Measurements from ENCODE around the gene ARL2BP.
"Not testable (repeated sequence)": the region's sequence is repeated elsewhere in the genome, so short reads cannot be mapped to it uniquely, and the experiment has no call there.

The ARL2BP gene

DNA sequence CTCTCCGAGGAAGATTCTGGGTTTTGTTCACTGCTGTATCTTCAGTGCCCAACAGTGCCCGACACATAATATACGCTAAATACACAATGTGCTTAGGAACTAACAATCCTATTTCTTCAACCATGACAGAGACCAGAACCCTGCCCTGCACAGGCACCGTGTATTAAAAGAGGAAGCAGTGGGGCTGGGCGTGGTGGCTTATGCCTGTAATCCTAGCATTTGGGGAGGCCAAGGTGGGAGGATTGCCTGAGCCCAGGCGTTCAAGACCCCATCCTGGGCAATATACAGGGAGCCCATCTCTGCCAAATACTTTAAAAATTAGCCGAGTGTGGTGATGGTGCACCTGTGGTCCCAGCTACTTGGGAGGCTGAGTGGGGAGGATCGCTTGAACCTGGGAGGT, 19.3 kb downstream of the ARL2BP start:
- no peak for DNase-seq (ENCODE audit: low read depth)
- TF ChIP-seq, protein P1, sequence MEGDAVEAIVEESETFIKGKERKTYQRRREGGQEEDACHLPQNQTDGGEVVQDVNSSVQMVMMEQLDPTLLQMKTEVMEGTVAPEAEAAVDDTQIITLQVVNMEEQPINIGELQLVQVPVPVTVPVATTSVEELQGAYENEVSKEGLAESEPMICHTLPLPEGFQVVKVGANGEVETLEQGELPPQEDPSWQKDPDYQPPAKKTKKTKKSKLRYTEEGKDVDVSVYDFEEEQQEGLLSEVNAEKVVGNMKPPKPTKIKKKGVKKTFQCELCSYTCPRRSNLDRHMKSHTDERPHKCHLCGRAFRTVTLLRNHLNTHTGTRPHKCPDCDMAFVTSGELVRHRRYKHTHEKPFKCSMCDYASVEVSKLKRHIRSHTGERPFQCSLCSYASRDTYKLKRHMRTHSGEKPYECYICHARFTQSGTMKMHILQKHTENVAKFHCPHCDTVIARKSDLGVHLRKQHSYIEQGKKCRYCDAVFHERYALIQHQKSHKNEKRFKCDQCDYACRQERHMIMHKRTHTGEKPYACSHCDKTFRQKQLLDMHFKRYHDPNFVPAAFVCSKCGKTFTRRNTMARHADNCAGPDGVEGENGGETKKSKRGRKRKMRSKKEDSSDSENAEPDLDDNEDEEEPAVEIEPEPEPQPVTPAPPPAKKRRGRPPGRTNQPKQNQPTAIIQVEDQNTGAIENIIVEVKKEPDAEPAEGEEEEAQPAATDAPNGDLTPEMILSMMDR (IDR thresholded peaks at IDR 0.05; ENCODE audit: low read depth, low read length, missing control alignments): no peak
- no peak overlapping the region for H3K4me3 ChIP-seq (ENCODE audit: low read depth, low read length)

GRCh38 chr16:57264950-57265371, 19.9 kb downstream of the ARL2BP start:
- DNase-seq (ENCODE audit: low read depth): no peak
- TF ChIP-seq, protein P1 (IDR thresholded peaks at IDR 0.05; ENCODE audit: low read depth, low read length, missing control alignments): no peak
- H3K4me3 ChIP-seq (ENCODE audit: low read depth, low read length): no peak overlapping the region

DNA sequence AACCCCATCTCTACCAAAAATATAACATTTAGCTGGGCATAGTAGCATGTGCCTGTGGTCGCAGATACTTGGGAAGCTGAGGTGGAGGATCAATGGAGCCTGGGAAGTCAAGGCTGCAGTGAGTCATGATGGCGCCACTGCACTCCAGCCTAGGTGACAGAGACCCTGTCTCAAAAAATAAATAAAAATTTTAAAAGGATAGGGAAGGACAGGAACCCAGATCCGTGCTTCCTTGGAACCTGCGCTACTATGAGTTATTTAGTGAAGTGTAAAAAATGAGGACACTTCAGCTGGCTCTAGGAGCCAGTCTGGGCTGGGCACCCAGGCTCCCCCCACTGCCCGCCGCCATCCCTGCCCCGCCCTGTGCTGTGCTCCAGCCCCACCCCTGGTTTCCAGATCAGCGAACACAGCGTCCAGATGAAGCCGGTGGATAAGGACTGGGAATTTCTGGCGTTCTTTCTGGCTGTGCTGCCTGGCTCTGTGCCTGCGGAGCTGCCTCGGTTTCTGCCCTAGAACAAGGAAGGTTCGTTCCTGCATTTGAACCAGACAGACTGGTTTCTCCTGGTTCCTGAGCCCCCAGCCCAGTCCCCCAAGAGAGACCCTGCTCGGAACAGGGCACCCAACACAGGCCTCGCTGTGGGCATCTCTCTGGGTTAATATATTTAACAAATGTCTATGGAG, 20.9 kb downstream of the ARL2BP start:
- no peak for DNase-seq (ENCODE audit: low read depth)
- no peak overlapping the region for H3K4me3 ChIP-seq (ENCODE audit: low read depth, low read length)
- TF ChIP-seq, protein P1 (IDR thresholded peaks at IDR 0.05; ENCODE audit: low read depth, low read length, missing control alignments): no peak

GRCh38 chr16:57266531-57267260, 21.6 kb downstream of the ARL2BP start:
- H3K4me3 ChIP-seq (ENCODE audit: low read depth, low read length): no peak overlapping the region
- DNase-seq (ENCODE audit: low read depth): no peak
- TF ChIP-seq, protein P1 (IDR thresholded peaks at IDR 0.05; ENCODE audit: low read depth, low read length, missing control alignments): no peak

DNA sequence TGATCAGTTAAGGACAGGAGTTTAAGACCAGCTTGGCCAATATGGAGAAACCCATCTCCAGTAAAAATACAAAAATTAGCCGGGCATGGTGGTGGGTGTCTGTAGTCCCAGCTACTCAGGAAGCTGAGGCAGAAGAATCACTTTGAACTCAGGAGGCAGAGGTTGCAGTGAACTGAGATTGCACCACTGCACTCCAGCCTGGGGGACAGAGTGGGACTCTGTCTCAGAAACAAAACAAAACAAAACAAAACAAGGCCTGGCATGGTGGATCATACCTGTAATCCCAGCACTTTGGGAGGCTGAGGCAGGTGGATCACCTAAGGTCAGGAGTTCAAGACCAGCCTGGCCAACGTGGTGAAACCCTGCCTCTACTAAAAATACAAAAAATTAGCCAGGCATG, 22.3 kb downstream of the ARL2BP start:
- not testable (repeated sequence) for DNase-seq (ENCODE audit: low read depth); H3K4me3 ChIP-seq (ENCODE audit: low read depth, low read length)

- no peak for DNase-seq (ENCODE audit: low read depth)
- TF ChIP-seq, protein P1 (IDR thresholded peaks at IDR 0.05; ENCODE audit: low read depth, low read length, missing control alignments): no peak
- H3K4me3 ChIP-seq (ENCODE audit: low read depth, low read length): no peak overlapping the region
Measured at GRCh38 chr16:57268804-57269800, 24.0 kb downstream of the ARL2BP start.

All from GM12864 (cell line).